GM23338 (cell line): ENCODE results near the gene TMIE. TPM values are rescaled to one million over a fixed set of nuclear protein-coding genes. Genes with fewer than 3 reads are reported as not detected.

Experiments used
- ATAC-seq: fragments of 200-7000 bp; cut with Tn5 transposase; 3 replicates; pipeline ENCODE4 v1.9.1; 2020
- DNase-seq: peaks from one replicate; pipeline ENCODE4 v3.0.0-alpha.2; 2015; ENCODE audit warnings: low spot score
- H2AFZ ChIP-seq: fragments of 200-600 bp; sonication (generic); 2 replicates; pipeline ENCODE4 v1.8.0; 2016; ENCODE audit warnings: antibody characterized with exemption, mild to moderate bottlenecking, moderate library complexity
- H3F3A ChIP-seq: fragments of 200-600 bp; sonication (generic); replicated peaks from 2 replicates; pipeline ENCODE4 v1.8.0; 2017; ENCODE audit warnings: antibody characterized with exemption, mixed run types, low read depth
- H3K27ac ChIP-seq: fragments of 200-600 bp; sonication (generic); 2 replicates; pipeline ENCODE4 v1.6.1; 2016; ENCODE audit warnings: low read depth
- H3K27me3 ChIP-seq: fragments of 200-600 bp; sonication (generic); 2 replicates; pipeline ENCODE4 v1.8.0; 2016; ENCODE audit warnings: mild to moderate bottlenecking, mixed run types, moderate library complexity; ENCODE audit not compliant: insufficient read depth
- H3K36me3 ChIP-seq: fragments of 200-600 bp; sonication (generic); 2 replicates; pipeline ENCODE4 v1.8.0; 2016; ENCODE audit warnings: mild to moderate bottlenecking; ENCODE audit not compliant: insufficient read depth
- H3K4me1 ChIP-seq: fragments of 200-600 bp; sonication (generic); 2 replicates; pipeline ENCODE4 v1.8.0; 2016; ENCODE audit warnings: mild to moderate bottlenecking, moderate library complexity; ENCODE audit not compliant: insufficient read depth
- H3K4me2 ChIP-seq: fragments of 200-600 bp; sonication (generic); 2 replicates; pipeline ENCODE4 v1.7.1; 2017; ENCODE audit warnings: mixed run types
- H3K4me3 ChIP-seq: fragments of 200-600 bp; sonication (generic); 2 replicates; pipeline ENCODE4 v1.6.1; 2016; ENCODE audit warnings: mixed run types
- H3K79me2 ChIP-seq: fragments of 200-600 bp; sonication (generic); replicated peaks from 2 replicates; pipeline ENCODE4 v1.8.0; 2017; ENCODE audit warnings: mild to moderate bottlenecking; ENCODE audit not compliant: insufficient read depth
- H3K9me2 ChIP-seq: fragments of 200-600 bp; sonication (generic); 2 replicates; pipeline ENCODE4 v1.8.0; 2017; ENCODE audit not compliant: insufficient read depth
- H4K20me1 ChIP-seq: fragments of 200-600 bp; sonication (generic); replicated peaks from 2 replicates; pipeline ENCODE4 v1.8.0; 2017; ENCODE audit warnings: mild to moderate bottlenecking; ENCODE audit not compliant: insufficient read depth
- H3K27ac Mint-ChIP-seq: 2 replicates; pipeline ENCODE4 v1.8.0; 2020; ENCODE audit warnings: inconsistent platforms, mild to moderate bottlenecking, moderate library complexity, mixed read lengths
- H3K27me3 Mint-ChIP-seq: 3 replicates; pipeline ENCODE4 v1.8.0; 2022; ENCODE audit warnings: low read depth, mild to moderate bottlenecking, moderate library complexity, mixed read lengths, inconsistent platforms; ENCODE audit not compliant: insufficient read depth, poor library complexity
- H3K36me3 Mint-ChIP-seq: 3 replicates; pipeline ENCODE4 v1.8.0; 2021; ENCODE audit warnings: low read depth, mild to moderate bottlenecking, inconsistent platforms, moderate library complexity, mixed read lengths
- H3K4me1 Mint-ChIP-seq: 3 replicates; pipeline ENCODE4 v1.8.0; 2020; ENCODE audit warnings: mild to moderate bottlenecking, inconsistent platforms, mixed read lengths
- H3K4me3 Mint-ChIP-seq: 3 replicates; pipeline ENCODE4 v1.8.0; 2021; ENCODE audit warnings: moderate library complexity, mild to moderate bottlenecking, inconsistent platforms, mixed read lengths
- H3K9me3 Mint-ChIP-seq: 3 replicates; pipeline ENCODE4 v1.8.0; 2020; ENCODE audit warnings: moderate library complexity, mild to moderate bottlenecking, inconsistent platforms, mixed read lengths
- CREB1 ChIP-seq: fragments of 250-450 bp; sonication (Bioruptor Pico); IDR thresholded peaks from 2 replicates; pipeline ENCODE4 v1.5.0; 2020; ENCODE audit warnings: low read depth, mild to moderate bottlenecking, moderate library complexity
- CTCF ChIP-seq, 2 experiments: fragments of 200-600 bp in 1 of 2; sonication (generic) in 1 of 2; conservative IDR thresholded peaks; 2 replicates each; pipeline versions ENCODE4 v1.5.1 to v1.6.1; 2016 to 2017; ENCODE audit warnings: antibody characterized with exemption in 2 of 2, low read depth in 2 of 2, mild to moderate bottlenecking in 2 of 2, moderate library complexity in 1 of 2
- EZH2 ChIP-seq: fragments of 200-600 bp; sonication (generic); IDR thresholded peaks from one replicate; pipeline ENCODE4 v1.8.0; 2017; ENCODE audit warnings: antibody characterized with exemption, mild to moderate bottlenecking, low read depth; ENCODE audit not compliant: unreplicated experiment
- EZH2phosphoT487 ChIP-seq: fragments of 200-600 bp; sonication (generic); IDR thresholded peaks from one replicate; pipeline ENCODE4 v1.8.1; 2018; ENCODE audit warnings: antibody characterized with exemption; ENCODE audit not compliant: unreplicated experiment
- JUNB ChIP-seq: IDR thresholded peaks from one replicate; pipeline ENCODE4 v1.6.1; 2016; ENCODE audit warnings: antibody characterized with exemption; ENCODE audit not compliant: unreplicated experiment
- NANOG ChIP-seq: IDR thresholded peaks from 2 replicates; pipeline ENCODE4 v1.6.1; 2016; ENCODE audit warnings: antibody characterized with exemption, borderline replicate concordance
- POLR2AphosphoS5 ChIP-seq: IDR thresholded peaks from 2 replicates; pipeline ENCODE4 v1.6.1; 2016; ENCODE audit warnings: antibody characterized with exemption, low read depth
- STAT1 ChIP-seq: IDR thresholded peaks from one replicate; pipeline ENCODE4 v1.6.1; 2016; ENCODE audit warnings: antibody characterized with exemption; ENCODE audit not compliant: unreplicated experiment
- ZNF114 ChIP-seq: fragments of 250-450 bp; sonication (Bioruptor Pico); IDR thresholded peaks from 2 replicates; pipeline ENCODE4 v1.5.0; 2020; ENCODE audit warnings: mild to moderate bottlenecking, moderate library complexity
- ZNF331 ChIP-seq: fragments of 250-450 bp; sonication (Bioruptor Pico); IDR thresholded peaks from 2 replicates; pipeline ENCODE4 v1.5.0; 2020; ENCODE audit warnings: low read depth, mild to moderate bottlenecking, moderate library complexity
- polyA plus RNA-seq: library from polyadenylated mRNA; unstranded; fragments of >200 nt; fragmentation: Nextera tagmentation; extraction: Ambion mirVana; gene quantifications from 2 replicates; pipeline ENCODE4 v1.2.1, GENCODE V29; 2016
- total RNA-seq: library from RNA; depleted of rRNA; stranded (reverse); fragments of >200 nt; shearing (Covaris generic); gene quantifications from 2 replicates; pipeline ENCODE4 v1.2.3, GENCODE V29; 2014
- TF ChIP-seq, protein P1 (sequence below): IDR thresholded peaks from 2 replicates; pipeline ENCODE4 v1.6.1; 2016; ENCODE audit warnings: antibody characterized with exemption
- TF ChIP-seq, protein P2 (sequence below): fragments of 250-450 bp; sonication (Bioruptor Pico); IDR thresholded peaks from 2 replicates; pipeline ENCODE4 v1.5.0; 2020; ENCODE audit warnings: mild to moderate bottlenecking, moderate library complexity
- TF ChIP-seq, protein P3 (sequence below): IDR thresholded peaks from one replicate; pipeline ENCODE4 v1.6.1; 2018; ENCODE audit warnings: antibody characterized with exemption; ENCODE audit not compliant: unreplicated experiment

The TMIE gene
- total and polyA plus RNA-seq, 2 experiments from 2014 or later, result 0.84 to 1.2 TPM

- Histone ChIP-seq H3K9me2 (no peaks in the 10 kb centered on the region), H3K4me3 (no peak overlapping the region), H3K79me2 (no peaks in the 10 kb centered on the region), H3F3A (no peaks in the 10 kb centered on the region), H2AFZ (no peak overlapping the region), H3K27me3 (no peaks in the 10 kb centered on the region), H3K4me1 (no peaks in the 10 kb centered on the region), H3K27ac (no peak overlapping the region), H3K36me3 (no peaks in the 10 kb centered on the region), H4K20me1 (no peaks in the 10 kb centered on the region; the same call in 1 of the 2 replicates), H3K4me2 (no peak overlapping the region)
- H3K9me3 Mint-ChIP-seq, result no peaks in the 10 kb centered on the region
- no peaks in the 10 kb centered on the region; the same call in 1 of the 3 replicates for H3K4me1 Mint-ChIP-seq
- no peak overlapping the region for H3K4me3 Mint-ChIP-seq
- H3K27me3 Mint-ChIP-seq, result peaks cover 16% of the 10 kb centered on the region
- H3K36me3 Mint-ChIP-seq, result peaks cover 3% of the 10 kb centered on the region; the same call in 1 of the 3 replicates
- no peak overlapping the region for H3K27ac Mint-ChIP-seq
- TF ChIP-seq EZH2phosphoT487 (no peak), STAT1 (no peak), JUNB (no peak), POLR2AphosphoS5 (no peak), ZNF331 (no peak), CREB1 (CRISPR knock-in tag) (no peak), NANOG (no peak), CTCF (conservative IDR thresholded peaks at IDR 0.05; ENCODE audit: low read depth in 2 of 2) (no peak), EZH2 (no peak), ZNF114 (no peak)
- TF ChIP-seq, protein P1, sequence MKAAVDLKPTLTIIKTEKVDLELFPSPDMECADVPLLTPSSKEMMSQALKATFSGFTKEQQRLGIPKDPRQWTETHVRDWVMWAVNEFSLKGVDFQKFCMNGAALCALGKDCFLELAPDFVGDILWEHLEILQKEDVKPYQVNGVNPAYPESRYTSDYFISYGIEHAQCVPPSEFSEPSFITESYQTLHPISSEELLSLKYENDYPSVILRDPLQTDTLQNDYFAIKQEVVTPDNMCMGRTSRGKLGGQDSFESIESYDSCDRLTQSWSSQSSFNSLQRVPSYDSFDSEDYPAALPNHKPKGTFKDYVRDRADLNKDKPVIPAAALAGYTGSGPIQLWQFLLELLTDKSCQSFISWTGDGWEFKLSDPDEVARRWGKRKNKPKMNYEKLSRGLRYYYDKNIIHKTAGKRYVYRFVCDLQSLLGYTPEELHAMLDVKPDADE, result no peak
- TF ChIP-seq, protein P2, sequence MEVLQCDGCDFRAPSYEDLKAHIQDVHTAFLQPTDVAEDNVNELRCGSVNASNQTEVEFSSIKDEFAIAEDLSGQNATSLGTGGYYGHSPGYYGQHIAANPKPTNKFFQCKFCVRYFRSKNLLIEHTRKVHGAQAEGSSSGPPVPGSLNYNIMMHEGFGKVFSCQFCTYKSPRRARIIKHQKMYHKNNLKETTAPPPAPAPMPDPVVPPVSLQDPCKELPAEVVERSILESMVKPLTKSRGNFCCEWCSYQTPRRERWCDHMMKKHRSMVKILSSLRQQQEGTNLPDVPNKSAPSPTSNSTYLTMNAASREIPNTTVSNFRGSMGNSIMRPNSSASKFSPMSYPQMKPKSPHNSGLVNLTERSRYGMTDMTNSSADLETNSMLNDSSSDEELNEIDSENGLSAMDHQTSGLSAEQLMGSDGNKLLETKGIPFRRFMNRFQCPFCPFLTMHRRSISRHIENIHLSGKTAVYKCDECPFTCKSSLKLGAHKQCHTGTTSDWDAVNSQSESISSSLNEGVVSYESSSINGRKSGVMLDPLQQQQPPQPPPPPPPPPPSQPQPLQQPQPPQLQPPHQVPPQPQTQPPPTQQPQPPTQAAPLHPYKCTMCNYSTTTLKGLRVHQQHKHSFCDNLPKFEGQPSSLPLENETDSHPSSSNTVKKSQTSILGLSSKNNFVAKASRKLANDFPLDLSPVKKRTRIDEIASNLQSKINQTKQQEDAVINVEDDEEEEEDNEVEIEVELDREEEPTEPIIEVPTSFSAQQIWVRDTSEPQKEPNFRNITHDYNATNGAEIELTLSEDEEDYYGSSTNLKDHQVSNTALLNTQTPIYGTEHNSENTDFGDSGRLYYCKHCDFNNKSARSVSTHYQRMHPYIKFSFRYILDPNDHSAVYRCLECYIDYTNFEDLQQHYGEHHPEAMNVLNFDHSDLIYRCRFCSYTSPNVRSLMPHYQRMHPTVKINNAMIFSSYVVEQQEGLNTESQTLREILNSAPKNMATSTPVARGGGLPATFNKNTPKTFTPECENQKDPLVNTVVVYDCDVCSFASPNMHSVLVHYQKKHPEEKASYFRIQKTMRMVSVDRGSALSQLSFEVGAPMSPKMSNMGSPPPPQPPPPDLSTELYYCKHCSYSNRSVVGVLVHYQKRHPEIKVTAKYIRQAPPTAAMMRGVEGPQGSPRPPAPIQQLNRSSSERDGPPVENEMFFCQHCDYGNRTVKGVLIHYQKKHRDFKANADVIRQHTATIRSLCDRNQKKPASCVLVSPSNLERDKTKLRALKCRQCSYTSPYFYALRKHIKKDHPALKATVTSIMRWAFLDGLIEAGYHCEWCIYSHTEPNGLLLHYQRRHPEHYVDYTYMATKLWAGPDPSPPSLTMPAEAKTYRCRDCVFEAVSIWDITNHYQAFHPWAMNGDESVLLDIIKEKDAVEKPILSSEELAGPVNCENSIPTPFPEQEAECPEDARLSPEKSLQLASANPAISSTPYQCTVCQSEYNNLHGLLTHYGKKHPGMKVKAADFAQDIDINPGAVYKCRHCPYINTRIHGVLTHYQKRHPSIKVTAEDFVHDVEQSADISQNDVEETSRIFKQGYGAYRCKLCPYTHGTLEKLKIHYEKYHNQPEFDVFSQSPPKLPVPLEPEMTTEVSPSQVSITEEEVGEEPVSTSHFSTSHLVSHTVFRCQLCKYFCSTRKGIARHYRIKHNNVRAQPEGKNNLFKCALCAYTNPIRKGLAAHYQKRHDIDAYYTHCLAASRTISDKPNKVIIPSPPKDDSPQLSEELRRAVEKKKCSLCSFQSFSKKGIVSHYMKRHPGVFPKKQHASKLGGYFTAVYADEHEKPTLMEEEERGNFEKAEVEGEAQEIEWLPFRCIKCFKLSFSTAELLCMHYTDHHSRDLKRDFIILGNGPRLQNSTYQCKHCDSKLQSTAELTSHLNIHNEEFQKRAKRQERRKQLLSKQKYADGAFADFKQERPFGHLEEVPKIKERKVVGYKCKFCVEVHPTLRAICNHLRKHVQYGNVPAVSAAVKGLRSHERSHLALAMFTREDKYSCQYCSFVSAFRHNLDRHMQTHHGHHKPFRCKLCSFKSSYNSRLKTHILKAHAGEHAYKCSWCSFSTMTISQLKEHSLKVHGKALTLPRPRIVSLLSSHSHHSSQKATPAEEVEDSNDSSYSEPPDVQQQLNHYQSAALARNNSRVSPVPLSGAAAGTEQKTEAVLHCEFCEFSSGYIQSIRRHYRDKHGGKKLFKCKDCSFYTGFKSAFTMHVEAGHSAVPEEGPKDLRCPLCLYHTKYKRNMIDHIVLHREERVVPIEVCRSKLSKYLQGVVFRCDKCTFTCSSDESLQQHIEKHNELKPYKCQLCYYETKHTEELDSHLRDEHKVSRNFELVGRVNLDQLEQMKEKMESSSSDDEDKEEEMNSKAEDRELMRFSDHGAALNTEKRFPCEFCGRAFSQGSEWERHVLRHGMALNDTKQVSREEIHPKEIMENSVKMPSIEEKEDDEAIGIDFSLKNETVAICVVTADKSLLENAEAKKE (CRISPR knock-in tag), result no peak
- TF ChIP-seq, protein P3, sequence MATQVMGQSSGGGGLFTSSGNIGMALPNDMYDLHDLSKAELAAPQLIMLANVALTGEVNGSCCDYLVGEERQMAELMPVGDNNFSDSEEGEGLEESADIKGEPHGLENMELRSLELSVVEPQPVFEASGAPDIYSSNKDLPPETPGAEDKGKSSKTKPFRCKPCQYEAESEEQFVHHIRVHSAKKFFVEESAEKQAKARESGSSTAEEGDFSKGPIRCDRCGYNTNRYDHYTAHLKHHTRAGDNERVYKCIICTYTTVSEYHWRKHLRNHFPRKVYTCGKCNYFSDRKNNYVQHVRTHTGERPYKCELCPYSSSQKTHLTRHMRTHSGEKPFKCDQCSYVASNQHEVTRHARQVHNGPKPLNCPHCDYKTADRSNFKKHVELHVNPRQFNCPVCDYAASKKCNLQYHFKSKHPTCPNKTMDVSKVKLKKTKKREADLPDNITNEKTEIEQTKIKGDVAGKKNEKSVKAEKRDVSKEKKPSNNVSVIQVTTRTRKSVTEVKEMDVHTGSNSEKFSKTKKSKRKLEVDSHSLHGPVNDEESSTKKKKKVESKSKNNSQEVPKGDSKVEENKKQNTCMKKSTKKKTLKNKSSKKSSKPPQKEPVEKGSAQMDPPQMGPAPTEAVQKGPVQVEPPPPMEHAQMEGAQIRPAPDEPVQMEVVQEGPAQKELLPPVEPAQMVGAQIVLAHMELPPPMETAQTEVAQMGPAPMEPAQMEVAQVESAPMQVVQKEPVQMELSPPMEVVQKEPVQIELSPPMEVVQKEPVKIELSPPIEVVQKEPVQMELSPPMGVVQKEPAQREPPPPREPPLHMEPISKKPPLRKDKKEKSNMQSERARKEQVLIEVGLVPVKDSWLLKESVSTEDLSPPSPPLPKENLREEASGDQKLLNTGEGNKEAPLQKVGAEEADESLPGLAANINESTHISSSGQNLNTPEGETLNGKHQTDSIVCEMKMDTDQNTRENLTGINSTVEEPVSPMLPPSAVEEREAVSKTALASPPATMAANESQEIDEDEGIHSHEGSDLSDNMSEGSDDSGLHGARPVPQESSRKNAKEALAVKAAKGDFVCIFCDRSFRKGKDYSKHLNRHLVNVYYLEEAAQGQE, result no peak
- ATAC-seq (no peak), DNase-seq (no peak)
These were observed 19.2 kb upstream of the TMIE start for GRCh38 chr3:46681856-46682540.
